ENCODE measurements around the gene PLA2G4E. TPM values are rescaled to one million over a fixed set of nuclear protein-coding genes. Genes with fewer than 3 reads are reported as not detected.

Gene PLA2G4E
- total and polyA plus RNA-seq, 8 donors, result 0.06 to 1.2 (median 0.09) TPM

DNA sequence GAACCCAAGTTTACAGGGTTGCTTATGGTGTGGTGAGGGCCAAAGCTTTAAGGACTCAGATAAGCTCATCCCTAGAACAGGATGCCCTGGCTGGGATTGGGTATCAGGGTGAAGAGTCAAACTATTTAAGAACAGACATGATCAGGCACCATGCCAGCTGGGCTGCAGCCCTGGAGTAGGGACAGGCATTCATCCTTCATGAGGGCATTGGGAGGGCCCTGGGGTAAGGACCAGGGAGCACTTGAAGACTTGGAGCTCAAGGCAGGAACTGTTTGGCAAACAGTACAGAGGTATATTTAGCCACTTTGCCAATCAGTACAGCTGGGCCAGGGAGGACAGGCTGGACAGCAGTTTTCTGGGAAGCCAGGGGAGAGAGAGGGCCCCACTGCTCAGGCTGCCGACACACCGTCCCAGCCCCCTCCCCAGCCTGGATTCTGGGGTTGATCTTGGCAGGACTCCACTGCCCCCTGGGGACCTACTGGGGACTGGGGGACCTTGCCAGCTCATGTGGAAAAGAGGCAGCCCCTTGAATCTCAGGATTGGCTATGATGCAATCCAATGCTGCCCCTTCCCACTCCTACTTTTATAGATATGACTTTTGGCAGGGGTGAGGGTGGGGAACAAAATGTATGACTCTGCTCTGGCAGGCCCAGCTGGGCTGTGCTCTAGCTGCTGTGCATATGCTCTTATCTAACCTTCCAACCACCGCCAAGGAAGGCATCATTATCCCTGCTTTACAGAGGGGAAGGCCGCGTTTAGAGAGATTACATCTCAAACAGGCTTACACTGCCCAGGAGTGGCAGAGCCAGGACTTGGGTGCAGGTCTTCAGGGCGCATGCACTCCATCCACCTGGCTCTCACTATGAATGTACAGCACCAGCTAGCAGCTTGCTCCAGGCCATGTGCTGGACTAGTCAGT lies 2.3 kb downstream of the PLA2G4E start:
- Histone ChIP-seq H3K4me3 (no peak overlapping the region), H3K27ac (no peak overlapping the region), H3K27me3 (no peaks in the 10 kb centered on the region), H3K36me3 (no peaks in the 10 kb centered on the region), H3K4me1 (no peaks in the 10 kb centered on the region), H3K9me3 (no peaks in the 10 kb centered on the region)
- peak; percentile 48 for ATAC-seq
- no peak for DNase-seq
- intact Hi-C loops (cut with DNase I), result no loop called here
- TF ChIP-seq, protein P1, sequence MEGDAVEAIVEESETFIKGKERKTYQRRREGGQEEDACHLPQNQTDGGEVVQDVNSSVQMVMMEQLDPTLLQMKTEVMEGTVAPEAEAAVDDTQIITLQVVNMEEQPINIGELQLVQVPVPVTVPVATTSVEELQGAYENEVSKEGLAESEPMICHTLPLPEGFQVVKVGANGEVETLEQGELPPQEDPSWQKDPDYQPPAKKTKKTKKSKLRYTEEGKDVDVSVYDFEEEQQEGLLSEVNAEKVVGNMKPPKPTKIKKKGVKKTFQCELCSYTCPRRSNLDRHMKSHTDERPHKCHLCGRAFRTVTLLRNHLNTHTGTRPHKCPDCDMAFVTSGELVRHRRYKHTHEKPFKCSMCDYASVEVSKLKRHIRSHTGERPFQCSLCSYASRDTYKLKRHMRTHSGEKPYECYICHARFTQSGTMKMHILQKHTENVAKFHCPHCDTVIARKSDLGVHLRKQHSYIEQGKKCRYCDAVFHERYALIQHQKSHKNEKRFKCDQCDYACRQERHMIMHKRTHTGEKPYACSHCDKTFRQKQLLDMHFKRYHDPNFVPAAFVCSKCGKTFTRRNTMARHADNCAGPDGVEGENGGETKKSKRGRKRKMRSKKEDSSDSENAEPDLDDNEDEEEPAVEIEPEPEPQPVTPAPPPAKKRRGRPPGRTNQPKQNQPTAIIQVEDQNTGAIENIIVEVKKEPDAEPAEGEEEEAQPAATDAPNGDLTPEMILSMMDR (IDR thresholded peaks at IDR 0.05), result no peak

DNA sequence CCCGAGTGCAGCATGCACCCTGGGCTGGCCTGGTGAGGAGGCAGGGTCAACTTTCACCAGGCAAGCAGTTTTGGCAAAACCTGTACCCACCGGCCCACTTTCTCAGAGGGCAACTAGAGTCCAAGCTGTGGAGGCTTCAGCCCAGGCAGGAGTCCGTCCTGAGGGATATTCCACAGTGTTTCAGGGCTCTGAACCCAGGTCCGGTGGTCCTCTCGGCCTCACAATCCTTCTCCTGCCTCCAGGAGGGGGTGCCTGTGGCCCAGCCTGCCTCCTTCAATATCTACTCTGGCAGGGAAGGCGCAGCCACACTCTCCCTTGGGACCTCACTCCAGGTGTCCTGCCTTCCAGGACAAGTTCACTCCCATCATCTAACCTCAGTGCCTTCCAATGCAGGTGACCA lies 3.9 kb downstream of the PLA2G4E start:
- intact Hi-C loops (cut with DNase I), result no loop called here
- H3K4me1 ChIP-seq, result peaks cover 0 to 5% of the 10 kb centered on the region in 2 donors
- no peaks in the 10 kb centered on the region for H3K9me3 ChIP-seq
- TF ChIP-seq, protein P1 (IDR thresholded peaks at IDR 0.05), result no peak
- H3K27me3 ChIP-seq, result no peaks in the 10 kb centered on the region
- no peak for ATAC-seq
- H3K36me3 ChIP-seq, result no peaks in the 10 kb centered on the region
- H3K4me3 ChIP-seq, result no peak overlapping the region
- DNase-seq, result no peak
- H3K27ac ChIP-seq, result no peak overlapping the region

DNA sequence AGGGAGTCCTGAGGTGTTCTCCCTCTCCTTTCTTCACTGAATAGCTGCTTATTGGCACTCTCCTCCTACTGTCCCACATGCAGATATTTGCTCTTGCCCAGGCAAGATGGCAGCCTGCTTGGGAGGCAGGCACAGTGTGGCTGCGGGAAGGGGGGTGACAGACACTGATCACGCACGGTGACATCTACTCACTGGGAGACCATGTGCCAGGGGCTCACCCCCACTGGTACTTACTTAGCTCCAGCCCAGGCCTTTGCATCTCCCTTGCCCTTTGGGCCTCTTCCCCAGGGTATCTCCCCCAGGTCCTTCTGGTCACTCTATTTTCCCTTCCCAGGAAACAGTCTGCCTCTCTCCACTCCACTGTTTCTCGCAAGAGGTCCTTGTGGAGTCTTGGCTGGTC lies 6.4 kb downstream of the PLA2G4E start:
- TF ChIP-seq, protein P1 (IDR thresholded peaks at IDR 0.05), result no peak
- no peak for ATAC-seq
- no peak overlapping the region for H3K27ac ChIP-seq

DNA sequence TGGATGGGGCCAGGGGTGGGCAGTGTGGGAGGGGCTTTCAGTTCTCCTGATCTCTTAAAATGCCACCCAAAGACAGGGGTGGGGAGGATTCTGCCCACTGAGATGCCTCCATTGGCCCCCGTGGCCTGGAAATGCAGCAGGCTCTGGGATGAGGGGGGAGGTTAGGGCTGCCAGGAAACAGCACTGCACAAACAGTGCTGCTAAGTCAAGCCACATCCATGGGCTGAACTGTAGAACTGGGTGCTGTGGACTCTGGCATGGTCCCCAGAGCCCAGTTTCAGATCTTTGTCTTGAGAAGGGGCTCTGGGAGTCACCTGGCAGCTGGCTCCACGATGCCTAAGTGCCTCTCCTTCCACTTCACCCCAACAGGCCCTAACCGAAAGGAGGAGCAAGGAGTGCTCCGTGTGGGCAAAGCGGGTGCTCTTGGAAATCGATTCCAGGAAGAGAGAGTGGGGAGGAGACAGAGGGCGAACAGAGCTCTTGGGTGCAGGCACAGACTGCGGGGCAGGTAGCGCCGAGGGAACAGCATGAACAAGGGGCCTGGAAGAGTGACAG lies 7.8 kb downstream of the PLA2G4E start:
- DNase-seq (peak in 1 of 4 donors; percentile 61), ATAC-seq (peak; percentile 72)
- no peaks in the 10 kb centered on the region for H3K27me3 ChIP-seq

More for the DNA sequence above, 6.4 kb downstream of the PLA2G4E start:
- DNase-seq, result no peak
- Histone ChIP-seq H3K4me1 (peaks cover 0 to 5% of the 10 kb centered on the region in 2 donors), H3K27me3 (no peaks in the 10 kb centered on the region), H3K36me3 (no peaks in the 10 kb centered on the region), H3K4me3 (no peak overlapping the region), H3K9me3 (no peaks in the 10 kb centered on the region)
- intact Hi-C loops (cut with DNase I), result no loop called here

More for the DNA sequence above, 7.8 kb downstream of the PLA2G4E start:
- Histone ChIP-seq H3K4me3 (no peak overlapping the region), H3K27ac (peak overlapping the region; percentile 8), H3K4me1 (peaks cover 0 to 5% of the 10 kb centered on the region in 2 donors), H3K9me3 (no peaks in the 10 kb centered on the region), H3K36me3 (no peaks in the 10 kb centered on the region)
- TF ChIP-seq, protein P1 (IDR thresholded peaks at IDR 0.05), result no peak
- intact Hi-C loops (cut with DNase I), result no loop called here
